Left ventricle myocardium inferior (tissue), 1 donor: ENCODE results near the gene SLC14A1. TPM values are rescaled to one million over a fixed set of nuclear protein-coding genes. Genes with fewer than 3 reads are reported as not detected.

ENCODE experiments used
- DNase-seq: peaks from one replicate; pipeline ENCODE4 v3.0.0-alpha.2; 2020
- H3K27ac ChIP-seq: fragments of 200-600 bp; replicated peaks from 2 replicates; pipeline ENCODE4 v1.8.0; 2021
- H3K27me3 ChIP-seq: fragments of 200-600 bp; 2 replicates; pipeline ENCODE4 v1.8.0; 2021; ENCODE audit warnings: low read depth
- H3K36me3 ChIP-seq: fragments of 200-600 bp; 2 replicates; pipeline ENCODE4 v1.8.0; 2021
- H3K4me1 ChIP-seq: fragments of 200-600 bp; 2 replicates; pipeline ENCODE4 v1.8.0; 2021
- H3K4me3 ChIP-seq: fragments of 200-600 bp; 2 replicates; pipeline ENCODE4 v1.8.0; 2021; ENCODE audit warnings: mild to moderate bottlenecking, moderate library complexity
- H3K9me3 ChIP-seq: fragments of 200-600 bp; replicated peaks from 2 replicates; pipeline ENCODE4 v1.8.0; 2021
- intact Hi-C: fragments of 100-400 bp; cut with micrococcal nuclease; formaldehyde crosslinking; loops from one replicate; pipeline ENCODE4 v1.11.0; 2022
- total RNA-seq: library from RNA; stranded (reverse); fragmentation: NEBNext Ultra II Directional; extraction: Animal tissue kit (Norgen Biotek cat#: 25700); gene quantifications from one replicate; pipeline ENCODE4 v1.2.1, GENCODE V29; 2021
- TF ChIP-seq, protein P1 (sequence below): fragments of 200-600 bp; IDR thresholded peaks from 2 replicates; pipeline ENCODE4 v1.8.0; 2021; ENCODE audit warnings: antibody characterized with exemption, mild to moderate bottlenecking, borderline replicate concordance
- donor health status: DM: no; HTN: yes; CAD: no; lungs with severe emphysema.

Gene SLC14A1
- total RNA-seq, 1 donor from 2014 or later: 22.1 TPM

DNA sequence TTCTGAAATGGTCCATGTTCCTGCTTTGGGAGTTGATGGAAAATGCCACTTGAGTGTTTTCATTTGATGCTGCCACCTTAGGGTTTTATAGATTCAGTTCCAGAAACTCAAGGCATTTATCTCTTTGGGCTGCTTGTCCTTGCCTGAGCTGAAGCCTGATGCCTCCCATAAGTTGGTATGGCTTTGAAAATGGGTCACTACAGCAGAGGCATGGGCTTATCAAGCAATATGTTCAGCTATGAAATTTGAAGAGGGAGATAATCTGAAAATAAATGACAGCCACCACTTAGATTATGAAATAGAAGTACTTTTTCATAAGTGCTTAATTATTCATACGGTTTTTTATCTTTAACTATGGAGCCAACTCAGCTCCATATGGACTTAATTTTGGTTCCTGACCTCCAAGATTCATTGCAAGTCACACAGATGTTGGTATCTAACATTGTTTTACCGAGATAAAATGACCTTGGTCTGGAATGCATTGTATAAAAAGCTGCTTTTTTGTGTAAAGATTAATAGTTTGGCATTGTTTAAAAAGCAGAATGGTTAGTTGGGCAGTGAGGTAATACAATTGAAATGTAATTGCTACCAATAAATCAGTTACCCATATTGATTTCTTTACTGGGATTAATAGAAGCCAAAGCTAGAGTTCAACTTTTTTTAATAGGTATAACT lies 4.5 kb downstream of the SLC14A1 start:
- Histone ChIP-seq H3K9me3 (no peaks in the 10 kb centered on the region), H3K4me3 (no peak overlapping the region), H3K27ac (no peak overlapping the region), H3K36me3 (no peaks in the 10 kb centered on the region), H3K27me3 (no peaks in the 10 kb centered on the region), H3K4me1 (peaks cover 3% of the 10 kb centered on the region)
- TF ChIP-seq, protein P1, sequence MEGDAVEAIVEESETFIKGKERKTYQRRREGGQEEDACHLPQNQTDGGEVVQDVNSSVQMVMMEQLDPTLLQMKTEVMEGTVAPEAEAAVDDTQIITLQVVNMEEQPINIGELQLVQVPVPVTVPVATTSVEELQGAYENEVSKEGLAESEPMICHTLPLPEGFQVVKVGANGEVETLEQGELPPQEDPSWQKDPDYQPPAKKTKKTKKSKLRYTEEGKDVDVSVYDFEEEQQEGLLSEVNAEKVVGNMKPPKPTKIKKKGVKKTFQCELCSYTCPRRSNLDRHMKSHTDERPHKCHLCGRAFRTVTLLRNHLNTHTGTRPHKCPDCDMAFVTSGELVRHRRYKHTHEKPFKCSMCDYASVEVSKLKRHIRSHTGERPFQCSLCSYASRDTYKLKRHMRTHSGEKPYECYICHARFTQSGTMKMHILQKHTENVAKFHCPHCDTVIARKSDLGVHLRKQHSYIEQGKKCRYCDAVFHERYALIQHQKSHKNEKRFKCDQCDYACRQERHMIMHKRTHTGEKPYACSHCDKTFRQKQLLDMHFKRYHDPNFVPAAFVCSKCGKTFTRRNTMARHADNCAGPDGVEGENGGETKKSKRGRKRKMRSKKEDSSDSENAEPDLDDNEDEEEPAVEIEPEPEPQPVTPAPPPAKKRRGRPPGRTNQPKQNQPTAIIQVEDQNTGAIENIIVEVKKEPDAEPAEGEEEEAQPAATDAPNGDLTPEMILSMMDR: no peak
- DNase-seq: no peak
- intact Hi-C loops: no loop called here

DNA sequence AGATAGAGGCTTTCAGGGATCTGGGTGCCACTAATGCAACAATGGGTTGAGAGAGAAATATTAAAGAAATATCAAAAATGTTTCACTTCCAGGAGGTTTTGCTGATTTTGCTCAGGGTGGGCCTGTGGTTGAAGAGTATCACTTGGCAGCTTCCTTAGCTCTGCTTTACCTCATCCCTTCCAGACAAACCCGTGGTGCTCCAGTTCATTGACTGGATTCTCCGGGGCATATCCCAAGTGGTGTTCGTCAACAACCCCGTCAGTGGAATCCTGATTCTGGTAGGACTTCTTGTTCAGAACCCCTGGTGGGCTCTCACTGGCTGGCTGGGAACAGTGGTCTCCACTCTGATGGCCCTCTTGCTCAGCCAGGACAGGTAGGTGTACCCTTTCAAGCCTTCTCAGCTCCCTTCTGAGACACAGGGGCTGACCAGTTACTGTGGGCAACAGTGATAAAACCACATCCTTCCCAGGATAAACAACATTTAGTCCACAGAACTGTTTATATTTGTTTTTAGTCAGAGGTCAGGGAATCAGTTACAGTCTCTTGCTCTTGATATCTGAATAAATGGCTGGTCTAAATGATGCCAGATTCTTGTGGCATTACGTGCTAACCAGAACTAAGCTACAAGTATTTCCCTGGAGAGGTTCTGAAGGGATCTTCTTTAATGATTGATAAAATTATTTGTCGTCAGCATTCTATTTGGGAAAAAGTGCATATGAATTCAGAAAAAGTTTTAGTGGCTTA lies 7.0 kb downstream of the SLC14A1 start:
- Histone ChIP-seq H3K27ac (no peak overlapping the region), H3K4me3 (no peak overlapping the region), H3K27me3 (no peaks in the 10 kb centered on the region), H3K4me1 (no peaks in the 10 kb centered on the region), H3K36me3 (no peaks in the 10 kb centered on the region), H3K9me3 (no peaks in the 10 kb centered on the region)
- TF ChIP-seq, protein P1: no peak
- intact Hi-C loops: no loop called here
- DNase-seq: no peak

DNA sequence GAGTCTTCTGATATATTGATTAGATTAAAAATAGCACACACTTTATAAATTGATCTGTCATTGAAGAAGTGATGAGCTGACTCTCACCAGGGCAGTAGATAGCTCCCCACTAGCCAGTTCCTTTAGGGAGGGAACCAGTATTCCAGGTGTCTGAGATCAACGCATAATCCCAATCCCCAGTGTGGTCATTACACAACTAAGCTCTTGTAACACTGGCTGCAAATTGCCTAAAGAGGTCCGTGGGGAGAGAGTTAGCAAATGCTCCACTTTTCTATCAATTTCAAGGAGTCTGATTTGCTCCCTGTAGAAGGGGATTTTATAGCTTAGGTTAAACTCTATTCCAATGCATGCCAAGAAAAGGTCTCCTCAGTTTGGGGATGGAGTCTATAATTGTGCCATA lies 7.7 kb downstream of the SLC14A1 start:
- intact Hi-C loops: no loop called here
- Histone ChIP-seq H3K27me3 (no peaks in the 10 kb centered on the region), H3K9me3 (no peaks in the 10 kb centered on the region), H3K27ac (no peak overlapping the region), H3K4me1 (no peaks in the 10 kb centered on the region), H3K4me3 (no peak overlapping the region), H3K36me3 (no peaks in the 10 kb centered on the region)
- no peak for DNase-seq
- TF ChIP-seq, protein P1: no peak

DNA sequence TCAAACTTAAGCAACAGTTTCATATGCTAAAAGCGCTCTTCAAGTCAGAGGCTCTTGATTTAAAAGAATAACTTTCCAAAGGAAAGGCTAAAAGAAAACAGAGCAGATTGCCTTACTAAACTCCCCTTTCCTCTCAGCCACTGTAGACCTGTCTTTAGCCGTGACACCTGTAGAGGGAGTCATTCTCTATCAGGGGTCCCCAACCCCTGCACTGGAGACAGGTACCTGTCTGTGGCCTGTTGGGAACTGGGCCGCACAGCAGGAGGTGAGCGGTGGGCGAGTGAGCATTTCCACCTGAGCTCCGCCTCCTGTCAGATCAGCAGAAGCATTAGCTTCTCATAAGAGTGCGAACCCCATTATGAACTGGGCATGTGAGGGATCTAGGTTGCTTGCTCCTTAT lies 9.6 kb downstream of the SLC14A1 start:
- H3K36me3 ChIP-seq: no peaks in the 10 kb centered on the region
- DNase-seq: no peak
- H3K9me3 ChIP-seq: no peaks in the 10 kb centered on the region
- no peak overlapping the region for H3K27ac ChIP-seq
- TF ChIP-seq, protein P1: no peak
- H3K27me3 ChIP-seq: no peaks in the 10 kb centered on the region
- H3K4me3 ChIP-seq: no peak overlapping the region
- intact Hi-C loops: no loop called here
- peaks cover 4% of the 10 kb centered on the region for H3K4me1 ChIP-seq

DNA sequence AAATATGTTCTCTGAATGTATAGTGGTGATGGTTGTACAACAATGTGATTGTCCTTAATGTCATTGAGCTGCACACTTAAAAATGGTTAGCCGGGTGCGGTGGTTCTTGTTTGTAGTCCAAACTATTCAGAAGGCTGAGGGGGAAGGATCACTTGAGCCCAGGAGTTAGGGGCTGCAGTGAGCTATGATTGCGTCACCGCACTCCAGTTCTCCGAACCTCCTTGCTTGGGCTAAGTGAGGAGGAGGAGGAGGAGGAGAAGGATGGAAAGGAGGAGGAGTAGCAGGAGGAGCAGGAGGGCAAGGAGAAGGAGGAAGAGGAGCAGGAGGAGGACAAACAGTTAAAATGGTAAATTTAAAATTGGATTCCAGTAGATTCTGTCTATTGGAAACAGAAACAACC lies 10.5 kb downstream of the SLC14A1 start:
- H3K36me3 ChIP-seq: no peaks in the 10 kb centered on the region
- no peaks in the 10 kb centered on the region for H3K9me3 ChIP-seq
- no peak for DNase-seq
- H3K4me1 ChIP-seq: peaks cover 10% of the 10 kb centered on the region
- intact Hi-C loops: no loop called here
- H3K4me3 ChIP-seq: no peak overlapping the region
- TF ChIP-seq, protein P1: no peak
- no peak overlapping the region for H3K27ac ChIP-seq
- no peaks in the 10 kb centered on the region for H3K27me3 ChIP-seq
